ENCODE measurements around the gene AP4S1.
"Not testable (repeated sequence)": the region's sequence is repeated elsewhere in the genome, so short reads cannot be mapped to it uniquely, and the experiment has no call there.

AP4S1 gene

DNA sequence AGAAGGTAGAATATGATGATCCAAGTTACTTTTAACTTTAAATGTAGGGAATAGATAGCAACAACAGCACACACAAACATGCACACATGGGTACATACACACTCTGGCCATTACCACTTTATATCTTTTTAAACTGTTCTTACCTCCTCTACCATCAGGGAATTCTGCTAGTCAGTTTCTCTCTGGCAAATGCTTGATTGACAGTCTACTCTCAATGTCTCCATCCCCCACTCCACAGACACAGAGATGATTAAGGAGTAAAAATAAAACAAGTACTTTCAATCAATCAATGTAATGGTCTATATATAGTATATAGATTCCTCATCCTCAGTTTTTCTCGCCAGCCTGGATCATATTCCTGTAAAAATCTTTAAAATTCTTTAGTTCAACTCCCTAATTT lies 16.9 kb downstream of the AP4S1 start:
- Histone ChIP-seq H3K27me3 (ENCODE audit: control insufficient read depth, low read length) (no peaks in the 10 kb centered on the region), H3K9me3 (ENCODE audit: control insufficient read depth, insufficient read depth, low read length) (no peaks in the 10 kb centered on the region), H3K36me3 (ENCODE audit: control insufficient read depth, low read length) (no peaks in the 10 kb centered on the region), H3K79me2 (ENCODE audit: control insufficient read depth, low read length) (no peaks in the 10 kb centered on the region), H4K20me1 (ENCODE audit: control insufficient read depth, insufficient read depth, low read depth, low read length) (no peaks in the 10 kb centered on the region), H3K4me1 (ENCODE audit: control insufficient read depth, low read length) (no peaks in the 10 kb centered on the region), H3K27ac (ENCODE audit: low read depth, low read length) (no peak overlapping the region), H3F3A (ENCODE audit: control insufficient read depth, insufficient read depth) (no peaks in the 10 kb centered on the region), H3K4me2 (ENCODE audit: low read length) (no peak overlapping the region), H3K9me2 (replicated peaks; ENCODE audit: control insufficient read depth, low read length) (no peaks in the 10 kb centered on the region), H3K4me3 (ENCODE audit: low read length) (no peak overlapping the region)
- TF ChIP-seq, protein P1, sequence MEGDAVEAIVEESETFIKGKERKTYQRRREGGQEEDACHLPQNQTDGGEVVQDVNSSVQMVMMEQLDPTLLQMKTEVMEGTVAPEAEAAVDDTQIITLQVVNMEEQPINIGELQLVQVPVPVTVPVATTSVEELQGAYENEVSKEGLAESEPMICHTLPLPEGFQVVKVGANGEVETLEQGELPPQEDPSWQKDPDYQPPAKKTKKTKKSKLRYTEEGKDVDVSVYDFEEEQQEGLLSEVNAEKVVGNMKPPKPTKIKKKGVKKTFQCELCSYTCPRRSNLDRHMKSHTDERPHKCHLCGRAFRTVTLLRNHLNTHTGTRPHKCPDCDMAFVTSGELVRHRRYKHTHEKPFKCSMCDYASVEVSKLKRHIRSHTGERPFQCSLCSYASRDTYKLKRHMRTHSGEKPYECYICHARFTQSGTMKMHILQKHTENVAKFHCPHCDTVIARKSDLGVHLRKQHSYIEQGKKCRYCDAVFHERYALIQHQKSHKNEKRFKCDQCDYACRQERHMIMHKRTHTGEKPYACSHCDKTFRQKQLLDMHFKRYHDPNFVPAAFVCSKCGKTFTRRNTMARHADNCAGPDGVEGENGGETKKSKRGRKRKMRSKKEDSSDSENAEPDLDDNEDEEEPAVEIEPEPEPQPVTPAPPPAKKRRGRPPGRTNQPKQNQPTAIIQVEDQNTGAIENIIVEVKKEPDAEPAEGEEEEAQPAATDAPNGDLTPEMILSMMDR (IDR thresholded peaks at IDR 0.05; ENCODE audit: low read depth, low read length, poor library complexity, severe bottlenecking): no peak
- TF ChIP-seq EZH2phosphoT487 (IDR thresholded peaks at IDR 0.05; ENCODE audit: borderline replicate concordance, low read length): no peak

DNA sequence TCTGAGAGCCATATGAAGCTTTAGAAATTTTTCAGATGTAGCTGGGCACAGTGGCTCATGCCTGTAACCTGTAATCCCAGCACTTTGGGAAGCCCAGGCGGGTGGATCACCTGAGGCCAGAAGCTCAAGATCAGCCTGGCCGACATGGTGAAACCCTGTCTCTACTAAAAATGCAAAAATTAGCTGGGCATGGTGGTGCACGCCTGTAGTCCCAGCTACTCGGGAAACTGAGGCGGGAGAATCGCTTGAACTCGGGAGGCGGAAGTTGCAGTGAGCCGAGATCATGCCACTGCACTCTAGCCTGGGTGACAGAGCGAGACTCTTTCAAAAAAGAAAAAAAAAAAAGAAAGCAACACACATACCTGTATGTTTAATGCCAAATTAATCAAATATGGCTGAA lies 17.4 kb downstream of the AP4S1 start:
- H3K36me3 ChIP-seq (ENCODE audit: control insufficient read depth, low read length); H3K27ac ChIP-seq (ENCODE audit: low read depth, low read length); H4K20me1 ChIP-seq (ENCODE audit: control insufficient read depth, insufficient read depth, low read depth, low read length); H3K79me2 ChIP-seq (ENCODE audit: control insufficient read depth, low read length); H3K4me1 ChIP-seq (ENCODE audit: control insufficient read depth, low read length); H3F3A ChIP-seq (ENCODE audit: control insufficient read depth, insufficient read depth); H3K4me3 ChIP-seq (ENCODE audit: low read length); H3K9me2 ChIP-seq (replicated peaks; ENCODE audit: control insufficient read depth, low read length); H3K9me3 ChIP-seq (ENCODE audit: control insufficient read depth, insufficient read depth, low read length); H3K27me3 ChIP-seq (ENCODE audit: control insufficient read depth, low read length); H3K4me2 ChIP-seq (ENCODE audit: low read length): not testable (repeated sequence)

DNA sequence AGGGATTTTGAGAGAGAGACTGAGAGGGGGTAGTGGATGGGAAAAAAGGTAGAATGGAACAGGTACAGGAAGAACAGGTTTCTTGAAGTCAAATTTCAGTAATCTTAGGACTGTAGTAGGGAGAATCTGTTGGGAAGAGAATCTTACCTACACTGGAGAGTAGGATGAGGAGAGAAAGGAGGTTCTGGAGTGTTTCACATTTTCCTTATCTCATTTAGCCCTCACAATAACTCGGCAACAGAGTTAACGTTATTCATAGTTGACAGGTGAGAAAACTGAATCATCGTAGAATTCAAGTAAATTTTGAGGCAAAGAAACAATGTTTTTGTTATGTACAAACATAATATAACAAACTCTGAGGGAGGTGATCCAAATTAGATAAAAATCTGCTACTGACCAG lies 17.9 kb downstream of the AP4S1 start:
- Histone ChIP-seq H3K4me3 (ENCODE audit: low read length) (no peak overlapping the region), H3K27me3 (ENCODE audit: control insufficient read depth, low read length) (no peaks in the 10 kb centered on the region), H3K9me2 (replicated peaks; ENCODE audit: control insufficient read depth, low read length) (no peaks in the 10 kb centered on the region), H3K4me1 (ENCODE audit: control insufficient read depth, low read length) (no peaks in the 10 kb centered on the region), H3K36me3 (ENCODE audit: control insufficient read depth, low read length) (no peaks in the 10 kb centered on the region), H3K9me3 (ENCODE audit: control insufficient read depth, insufficient read depth, low read length) (no peaks in the 10 kb centered on the region), H4K20me1 (ENCODE audit: control insufficient read depth, insufficient read depth, low read depth, low read length) (no peaks in the 10 kb centered on the region), H3K27ac (ENCODE audit: low read depth, low read length) (no peak overlapping the region), H3K79me2 (ENCODE audit: control insufficient read depth, low read length) (no peaks in the 10 kb centered on the region), H3K4me2 (ENCODE audit: low read length) (no peak overlapping the region), H3F3A (ENCODE audit: control insufficient read depth, insufficient read depth) (no peaks in the 10 kb centered on the region)
- no peak for TF ChIP-seq EZH2phosphoT487 (IDR thresholded peaks at IDR 0.05; ENCODE audit: borderline replicate concordance, low read length)
- TF ChIP-seq, protein P1 (IDR thresholded peaks at IDR 0.05; ENCODE audit: low read depth, low read length, poor library complexity, severe bottlenecking): no peak

DNA sequence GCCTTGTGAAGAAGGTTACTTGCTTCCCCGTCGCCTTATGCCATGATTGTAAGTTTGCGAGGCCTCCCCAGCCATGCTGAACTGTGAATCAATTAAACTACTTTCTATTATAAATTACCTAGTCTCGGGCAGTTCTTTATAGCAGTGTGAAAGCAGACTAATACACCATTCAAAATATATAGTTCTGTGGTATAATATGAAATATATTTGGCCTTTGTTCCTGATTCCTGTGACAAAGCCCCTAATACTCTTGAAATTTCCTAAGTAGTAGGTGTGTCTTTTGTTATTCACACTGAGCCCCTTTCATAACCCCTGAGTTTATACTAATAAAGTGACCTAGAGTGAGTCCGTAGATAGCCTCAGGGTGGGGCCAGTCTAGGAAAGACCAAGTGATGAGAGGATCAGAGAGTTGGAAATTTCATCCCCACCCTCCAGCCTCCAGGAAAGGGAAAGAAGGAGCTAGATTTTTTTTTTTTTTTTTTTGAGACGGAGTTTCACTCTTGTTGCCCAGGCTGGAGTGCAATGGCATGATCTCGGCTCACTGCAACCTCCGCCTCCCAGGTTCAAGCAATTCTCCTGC lies 20.1 kb downstream of the AP4S1 start:
- no peak overlapping the region for H3K4me3 ChIP-seq (ENCODE audit: low read length)
- H3K4me2 ChIP-seq (ENCODE audit: low read length): no peak overlapping the region
- 0 out of 2 replicates have a peak, but pooled peaks cover under 1% of the 10 kb centered on the region for H3F3A ChIP-seq (ENCODE audit: control insufficient read depth, insufficient read depth)
- no peaks in the 10 kb centered on the region for H3K9me2 ChIP-seq (replicated peaks; ENCODE audit: control insufficient read depth, low read length)
- no peak overlapping the region for H3K27ac ChIP-seq (ENCODE audit: low read depth, low read length)
- H3K36me3 ChIP-seq (ENCODE audit: control insufficient read depth, low read length): no peaks in the 10 kb centered on the region
- no peaks in the 10 kb centered on the region for H3K4me1 ChIP-seq (ENCODE audit: control insufficient read depth, low read length)
- no peaks in the 10 kb centered on the region for H3K9me3 ChIP-seq (ENCODE audit: control insufficient read depth, insufficient read depth, low read length)
- H3K27me3 ChIP-seq (ENCODE audit: control insufficient read depth, low read length): no peaks in the 10 kb centered on the region
- H3K79me2 ChIP-seq (ENCODE audit: control insufficient read depth, low read length): no peaks in the 10 kb centered on the region
- TF ChIP-seq EZH2phosphoT487 (IDR thresholded peaks at IDR 0.05; ENCODE audit: borderline replicate concordance, low read length): no peak
- TF ChIP-seq, protein P1 (IDR thresholded peaks at IDR 0.05; ENCODE audit: low read depth, low read length, poor library complexity, severe bottlenecking): no peak
- no peaks in the 10 kb centered on the region for H4K20me1 ChIP-seq (ENCODE audit: control insufficient read depth, insufficient read depth, low read depth, low read length)
